PC-3 (cell line): ENCODE results near the gene BPIFB4. TPM values are rescaled to one million over a fixed set of nuclear protein-coding genes. Genes with fewer than 3 reads are reported as not detected.

Experiments used
- ATAC-seq: fragments of 200-7000 bp; cut with Tn5 transposase; 2 replicates; pipeline ENCODE4 v1.9.1; 2020; ENCODE audit warnings: mild to moderate bottlenecking, moderate library complexity
- BruUV-seq: library from RNA; stranded (reverse); fragments of 400-500 nt; replicated peaks from 2 replicates; lab custom pipeline; 2021; lab: Mats Ljungman, UMichigan
- CTCF ChIA-PET: fragments of 300-600 bp; sonication (Branson Sonifier 250); formaldehyde crosslinking; loops from one replicate; lab custom pipeline; 2022; ENCODE audit warnings: antibody characterized with exemption; lab: Charles Lee
- POLR2A ChIA-PET: fragments of 300-600 bp; sonication (Branson Sonifier 250); formaldehyde crosslinking; loops from one replicate; lab custom pipeline; 2022; ENCODE audit warnings: antibody characterized with exemption; ENCODE audit not compliant: unreplicated experiment; lab: Charles Lee
- DNase-seq: peaks from one replicate; pipeline ENCODE4 v3.0.0-alpha.2; 2015
- H2AFZ ChIP-seq: fragments of 300-600 bp; sonication (generic); 2 replicates; pipeline ENCODE4 v1.6.0; 2016; ENCODE audit warnings: antibody characterized with exemption, low read length
- H3F3A ChIP-seq: fragments of 300-600 bp; sonication (generic); one replicate; pipeline ENCODE4 v1.6.0; 2017; ENCODE audit warnings: antibody characterized with exemption, low read length, control low read depth, mild to moderate bottlenecking; ENCODE audit not compliant: unreplicated experiment
- H3K27ac ChIP-seq: fragments of 300-600 bp; sonication (generic); 2 replicates; pipeline ENCODE4 v1.5.1; 2016; ENCODE audit warnings: mild to moderate bottlenecking, low read length
- H3K27me3 ChIP-seq: fragments of 300-600 bp; sonication (generic); 2 replicates; pipeline ENCODE4 v1.6.1; 2016; ENCODE audit warnings: low read length, mixed read lengths
- H3K36me3 ChIP-seq: fragments of 300-600 bp; sonication (generic); 2 replicates; pipeline ENCODE4 v1.6.1; 2016; ENCODE audit warnings: low read depth, mixed run types, low read length, mixed read lengths
- H3K4me1 ChIP-seq: fragments of 300-600 bp; sonication (generic); 2 replicates; pipeline ENCODE4 v1.5.1; 2016; ENCODE audit warnings: low read length; ENCODE audit not compliant: insufficient read depth
- H3K4me2 ChIP-seq: fragments of 300-600 bp; sonication (generic); 2 replicates; pipeline ENCODE4 v1.6.0; 2016; ENCODE audit warnings: low read length
- H3K4me3 ChIP-seq: fragments of 300-600 bp; sonication (generic); 2 replicates; pipeline ENCODE4 v1.5.1; 2016; ENCODE audit warnings: mild to moderate bottlenecking, low read length, mixed read lengths
- H3K79me2 ChIP-seq: fragments of 300-600 bp; sonication (generic); 2 replicates; pipeline ENCODE4 v1.6.1; 2017; ENCODE audit warnings: low read length, mixed read lengths
- H3K9ac ChIP-seq: fragments of 300-600 bp; sonication (generic); 2 replicates; pipeline ENCODE4 v1.6.0; 2016; ENCODE audit warnings: mild to moderate bottlenecking, low read length
- H3K9me2 ChIP-seq: fragments of 300-600 bp; sonication (generic); replicated peaks from 2 replicates; pipeline ENCODE4 v1.6.1; 2016; ENCODE audit warnings: mixed run types, low read length, mixed read lengths
- H3K9me3 ChIP-seq: fragments of 300-600 bp; sonication (generic); 2 replicates; pipeline ENCODE4 v1.6.1; 2016; ENCODE audit warnings: low read length, mixed read lengths
- H4K20me1 ChIP-seq: fragments of 300-600 bp; sonication (generic); 2 replicates; pipeline ENCODE4 v1.6.1; 2016; ENCODE audit warnings: low read length, mixed read lengths
- CTCF ChIP-seq: fragments of 300-600 bp; sonication (generic); conservative IDR thresholded peaks from 2 replicates; pipeline ENCODE4 v1.5.1; 2017; ENCODE audit warnings: antibody characterized with exemption, low read depth, mild to moderate bottlenecking, low read length
- EZH2 ChIP-seq: fragments of 300-600 bp; sonication (generic); IDR thresholded peaks from one replicate; pipeline ENCODE4 v1.6.1; 2017; ENCODE audit warnings: antibody characterized with exemption, mild to moderate bottlenecking, low read length; ENCODE audit not compliant: unreplicated experiment
- EZH2phosphoT487 ChIP-seq: fragments of 300-600 bp; sonication (generic); IDR thresholded peaks from 2 replicates; pipeline ENCODE4 v1.6.1; 2018; ENCODE audit warnings: mild to moderate bottlenecking, antibody characterized with exemption, low read length, borderline replicate concordance
- intact Hi-C: fragments of 100-400 bp; cut with micrococcal nuclease; formaldehyde crosslinking; loops from 2 replicates; pipeline ENCODE4 v1.9.0; 2023
- total RNA-seq: library from RNA; depleted of rRNA; stranded (reverse); fragments of >200 nt; gene quantifications from 2 replicates; pipeline ENCODE4 v1.2.3, GENCODE V29; 2014

Gene BPIFB4
- total RNA-seq, 1 experiment from 2014 or later, result not detected

- H3K9me2 ChIP-seq, result no peaks in the 10 kb centered on the region
- H3K27ac ChIP-seq, result no peak overlapping the region
- H3K79me2 ChIP-seq, result no peaks in the 10 kb centered on the region
- no peaks in the 10 kb centered on the region for H3K9me3 ChIP-seq
- no peaks in the 10 kb centered on the region for H4K20me1 ChIP-seq
- POLR2A ChIA-PET, result interaction anchor here (0.6 kb wide), 1 partner anchor 34 kb away, joined by 6 read pairs; no protein-coding TSS in a partner anchor
- no peak overlapping the region for H3K9ac ChIP-seq
- no peaks in the 10 kb centered on the region; the same call in 1 of the 2 replicates for H3K36me3 ChIP-seq
- TF ChIP-seq CTCF (no peak), EZH2 (no peak), EZH2phosphoT487 (no peak)
- no peaks in the 10 kb centered on the region for H3F3A ChIP-seq
- H3K4me2 ChIP-seq, result no peak overlapping the region
- H3K27me3 ChIP-seq, result peaks cover 37% of the 10 kb centered on the region
- no peaks in the 10 kb centered on the region for H3K4me1 ChIP-seq
- DNase-seq, result no peak
- no TSS peak for BruUV-seq
- CTCF ChIA-PET, result no interaction called here
- no peak overlapping the region for H2AFZ ChIP-seq
- no peak for ATAC-seq
- intact Hi-C loops, result loop anchor here (10.0 kb wide), 1 partner anchor 297 kb away; no protein-coding TSS in a partner anchor
- H3K4me3 ChIP-seq, result no peak overlapping the region
These were observed 12.2 kb downstream of the BPIFB4 start for GRCh38 chr20:33091693-33092092.

- intact Hi-C loops, result loop anchor here (10.0 kb wide), 1 partner anchor 298 kb away; no protein-coding TSS in a partner anchor
- BruUV-seq, result no TSS peak
- Histone ChIP-seq H3K27ac (no peak overlapping the region), H3F3A (no peaks in the 10 kb centered on the region), H3K4me3 (no peak overlapping the region), H3K79me2 (no peaks in the 10 kb centered on the region), H3K4me1 (no peaks in the 10 kb centered on the region), H3K4me2 (no peak overlapping the region), H3K9me3 (no peaks in the 10 kb centered on the region), H3K36me3 (no peaks in the 10 kb centered on the region; the same call in 1 of the 2 replicates), H3K9me2 (no peaks in the 10 kb centered on the region), H2AFZ (no peak overlapping the region), H3K9ac (no peak overlapping the region), H4K20me1 (no peaks in the 10 kb centered on the region), H3K27me3 (peaks cover 31% of the 10 kb centered on the region)
- ATAC-seq, result no peak
- ChIA-PET POLR2A (interaction anchor here (0.6 kb wide), 1 partner anchor 34 kb away, joined by 6 read pairs; no protein-coding TSS in a partner anchor), CTCF (no interaction called here)
- TF ChIP-seq EZH2phosphoT487 (no peak), CTCF (no peak), EZH2 (no peak)
- no peak for DNase-seq
These were observed 12.9 kb downstream of the BPIFB4 start for GRCh38 chr20:33092361-33092760.

GRCh38 chr20:33093074-33093473 lies 13.6 kb downstream of the BPIFB4 start:
- POLR2A ChIA-PET, result no interaction called here
- ATAC-seq (no peak), DNase-seq (no peak)
- H3F3A ChIP-seq, result no peaks in the 10 kb centered on the region
- H3K27me3 ChIP-seq, result peaks cover 25% of the 10 kb centered on the region
- no peak overlapping the region for H2AFZ ChIP-seq
- no peak overlapping the region for H3K27ac ChIP-seq
- no peak overlapping the region for H3K4me3 ChIP-seq
- no peak overlapping the region for H3K9ac ChIP-seq
- H3K9me3 ChIP-seq, result no peaks in the 10 kb centered on the region
- intact Hi-C loops, result loop anchor here (10.0 kb wide), 1 partner anchor 298 kb away; no protein-coding TSS in a partner anchor
- CTCF ChIA-PET, result no interaction called here
- H3K36me3 ChIP-seq, result no peaks in the 10 kb centered on the region; the same call in 1 of the 2 replicates
- TF ChIP-seq EZH2 (no peak), EZH2phosphoT487 (no peak), CTCF (no peak)
- H3K4me2 ChIP-seq, result no peak overlapping the region
- no peaks in the 10 kb centered on the region for H3K79me2 ChIP-seq
- H4K20me1 ChIP-seq, result no peaks in the 10 kb centered on the region
- H3K9me2 ChIP-seq, result no peaks in the 10 kb centered on the region
- H3K4me1 ChIP-seq, result no peaks in the 10 kb centered on the region
- BruUV-seq, result no TSS peak
